Esophagus squamous epithelium (tissue), 4 donors: Measurements from ENCODE around the gene OSBPL10.

ENCODE experiments used
- CTCF ChIP-seq, 6 experiments: fragments of 450-650 bp in 4 of 6; fragments of 200-600 bp in 2 of 6; sonication (generic) in 2 of 6; IDR thresholded peaks; one replicate each; pipeline ENCODE4 v1.5.1; 2016 to 2019; ENCODE audit warnings: antibody characterized with exemption in 6 of 6, mild to moderate bottlenecking in 4 of 6, moderate library complexity in 4 of 6
- POLR2A ChIP-seq, 4 donors: fragments of 450-650 bp; IDR thresholded peaks; one replicate each; pipeline ENCODE4 v1.6.1; 2017; ENCODE audit warnings: antibody characterized with exemption in 4 of 4, mild to moderate bottlenecking in 4 of 4, moderate library complexity in 3 of 4

- TF ChIP-seq POLR2A (IDR thresholded peaks at IDR 0.05) (no peak), CTCF (IDR thresholded peaks at IDR 0.05) (no peak)
These were observed 1.9 kb downstream of the OSBPL10 start for GRCh38 chr3:31979001-31979697.
